HAP-1 (cell line): Measurements from ENCODE around the gene FGD6.
"Not testable (repeated sequence)": the region's sequence is repeated elsewhere in the genome, so short reads cannot be mapped to it uniquely, and the experiment has no call there.

Experiments
- DNase-seq, 2 experiments: peaks; one replicate each; pipeline ENCODE4 v3.0.0-alpha.2; 2016 to 2020; ENCODE audit warnings: low spot score in 2 of 2
- H3K27me3 ChIP-seq: fragments of 250-450 bp; sonication (Bioruptor Pico); 2 replicates; pipeline ENCODE4 v1.5.1; 2020; ENCODE audit warnings: low read depth, mild to moderate bottlenecking, moderate library complexity
- H3K36me3 ChIP-seq: fragments of 250-450 bp; sonication (Bioruptor Pico); replicated peaks from 2 replicates; pipeline ENCODE4 v1.5.1; 2020; ENCODE audit warnings: mild to moderate bottlenecking
- H3K4me1 ChIP-seq: fragments of 250-450 bp; sonication (Bioruptor Pico); 2 replicates; pipeline ENCODE4 v1.5.1; 2020; ENCODE audit warnings: mild to moderate bottlenecking
- H3K4me3 ChIP-seq: fragments of 250-450 bp; sonication (Bioruptor Pico); 2 replicates; pipeline ENCODE4 v1.5.1; 2020; ENCODE audit warnings: mild to moderate bottlenecking, moderate library complexity
- H3K9me3 ChIP-seq: fragments of 250-450 bp; sonication (Bioruptor Pico); 2 replicates; pipeline ENCODE4 v1.5.1; 2020; ENCODE audit warnings: mild to moderate bottlenecking, moderate library complexity
- in situ Hi-C: fragments of 300-500 bp; cut with MboI; formaldehyde crosslinking; loops from 3 replicates; pipeline ENCODE4 v1.14.3; 2020; ENCODE audit warnings: low sequenced_read_pairs, inconsistent platforms, mixed read lengths

Gene FGD6

GRCh38 chr12:95173392-95174251, 43.6 kb downstream of the FGD6 start:
- H3K9me3 ChIP-seq, result no peaks in the 10 kb centered on the region
- H3K27me3 ChIP-seq, result no peaks in the 10 kb centered on the region
- no peak for DNase-seq
- in situ Hi-C loops, result no loop called here
- peaks cover 3% of the 10 kb centered on the region; the same call in 1 of the 2 replicates for H3K4me1 ChIP-seq
- no peak overlapping the region for H3K4me3 ChIP-seq
- no peaks in the 10 kb centered on the region for H3K36me3 ChIP-seq

- H3K27me3 ChIP-seq, result no peaks in the 10 kb centered on the region
- DNase-seq, result no peak
- H3K36me3 ChIP-seq, result no peaks in the 10 kb centered on the region
- no peaks in the 10 kb centered on the region for H3K9me3 ChIP-seq
- no peak overlapping the region for H3K4me3 ChIP-seq
- H3K4me1 ChIP-seq, result peaks cover 3% of the 10 kb centered on the region; the same call in 1 of the 2 replicates
- in situ Hi-C loops, result no loop called here
Observed at GRCh38 chr12:95169368-95169767, 47.9 kb downstream of the FGD6 start.

GRCh38 chr12:95168746-95169145, 48.5 kb downstream of the FGD6 start:
- Histone ChIP-seq H3K4me1 (peaks cover 5% of the 10 kb centered on the region; the same call in 1 of the 2 replicates), H3K4me3 (no peak overlapping the region), H3K36me3 (no peaks in the 10 kb centered on the region), H3K9me3 (no peaks in the 10 kb centered on the region), H3K27me3 (no peaks in the 10 kb centered on the region)
- peak in 1 of 2 experiments; percentile 28 for DNase-seq
- in situ Hi-C loops, result no loop called here

- no peaks in the 10 kb centered on the region for H3K9me3 ChIP-seq
- in situ Hi-C loops, result no loop called here
- no peak for DNase-seq
- H3K4me3 ChIP-seq, result no peak overlapping the region
- peaks cover 5% of the 10 kb centered on the region; the same call in 1 of the 2 replicates for H3K4me1 ChIP-seq
- no peaks in the 10 kb centered on the region for H3K27me3 ChIP-seq
- no peaks in the 10 kb centered on the region for H3K36me3 ChIP-seq
Observed at GRCh38 chr12:95164656-95165055, 52.6 kb downstream of the FGD6 start.

GRCh38 chr12:95158919-95159318, 58.3 kb downstream of the FGD6 start:
- no peak for DNase-seq
- H3K9me3 ChIP-seq, result no peaks in the 10 kb centered on the region
- no peaks in the 10 kb centered on the region for H3K27me3 ChIP-seq
- no peak overlapping the region for H3K4me3 ChIP-seq
- no peaks in the 10 kb centered on the region for H3K36me3 ChIP-seq
- in situ Hi-C loops, result no loop called here
- H3K4me1 ChIP-seq, result 0 out of 2 replicates have a peak, but pooled peaks cover 2% of the 10 kb centered on the region

- no peak overlapping the region for H3K4me3 ChIP-seq
- no peaks in the 10 kb centered on the region for H3K4me1 ChIP-seq
- no peaks in the 10 kb centered on the region for H3K27me3 ChIP-seq
- no peak for DNase-seq
- in situ Hi-C loops, result no loop called here
- no peaks in the 10 kb centered on the region for H3K9me3 ChIP-seq
- no peaks in the 10 kb centered on the region; the same call in 1 of the 2 replicates for H3K36me3 ChIP-seq
Observed at GRCh38 chr12:95151821-95152220, 65.4 kb downstream of the FGD6 start.

- H3K4me1 ChIP-seq, result no peaks in the 10 kb centered on the region
- no peaks in the 10 kb centered on the region for H3K27me3 ChIP-seq
- in situ Hi-C loops, result no loop called here
- H3K4me3 ChIP-seq, result no peak overlapping the region
- no peak for DNase-seq
- no peaks in the 10 kb centered on the region for H3K9me3 ChIP-seq
- no peaks in the 10 kb centered on the region; the same call in 1 of the 2 replicates for H3K36me3 ChIP-seq
Observed at GRCh38 chr12:95151406-95151805, 65.9 kb downstream of the FGD6 start.

GRCh38 chr12:95150501-95150900, 66.8 kb downstream of the FGD6 start:
- no peaks in the 10 kb centered on the region for H3K9me3 ChIP-seq
- no peaks in the 10 kb centered on the region for H3K4me1 ChIP-seq
- DNase-seq, result no peak
- no peak overlapping the region for H3K4me3 ChIP-seq
- H3K36me3 ChIP-seq, result no peaks in the 10 kb centered on the region; the same call in 1 of the 2 replicates
- in situ Hi-C loops, result no loop called here
- H3K27me3 ChIP-seq, result no peaks in the 10 kb centered on the region

GRCh38 chr12:95147866-95148265, 69.4 kb downstream of the FGD6 start:
- no peaks in the 10 kb centered on the region; the same call in 1 of the 2 replicates for H3K36me3 ChIP-seq
- H3K4me1 ChIP-seq, result no peaks in the 10 kb centered on the region

GRCh38 chr12:95146769-95147168, 70.5 kb downstream of the FGD6 start:
- in situ Hi-C loops, result no loop called here
- Histone ChIP-seq H3K4me1 (no peaks in the 10 kb centered on the region), H3K4me3 (no peak overlapping the region), H3K9me3 (no peaks in the 10 kb centered on the region), H3K27me3 (no peaks in the 10 kb centered on the region), H3K36me3 (no peaks in the 10 kb centered on the region; the same call in 1 of the 2 replicates)
- DNase-seq, result no peak

More at GRCh38 chr12:95147866-95148265, 69.4 kb downstream of the FGD6 start:
- Histone ChIP-seq H3K27me3 (no peaks in the 10 kb centered on the region), H3K9me3 (no peaks in the 10 kb centered on the region), H3K4me3 (no peak overlapping the region)
- DNase-seq, result no peak
- in situ Hi-C loops, result no loop called here

GRCh38 chr12:95143621-95144205, 73.6 kb downstream of the FGD6 start:
- Histone ChIP-seq H3K4me1 (no peaks in the 10 kb centered on the region), H3K9me3 (no peaks in the 10 kb centered on the region), H3K4me3 (no peak overlapping the region), H3K27me3 (no peaks in the 10 kb centered on the region), H3K36me3 (no peaks in the 10 kb centered on the region; the same call in 1 of the 2 replicates)
- in situ Hi-C loops, result no loop called here
- DNase-seq, result no peak

GRCh38 chr12:95142431-95143151, 74.7 kb downstream of the FGD6 start:
- no peak overlapping the region for H3K4me3 ChIP-seq
- no peak for DNase-seq
- H3K36me3 ChIP-seq, result no peaks in the 10 kb centered on the region
- no peaks in the 10 kb centered on the region for H3K9me3 ChIP-seq
- no peaks in the 10 kb centered on the region for H3K27me3 ChIP-seq
- in situ Hi-C loops, result no loop called here
- H3K4me1 ChIP-seq, result no peaks in the 10 kb centered on the region

GRCh38 chr12:95141310-95141709, 76.0 kb downstream of the FGD6 start:
- no peak overlapping the region for H3K4me3 ChIP-seq
- DNase-seq, result no peak
- H3K4me1 ChIP-seq, result no peaks in the 10 kb centered on the region
- H3K27me3 ChIP-seq, result no peaks in the 10 kb centered on the region
- no peaks in the 10 kb centered on the region for H3K9me3 ChIP-seq
- H3K36me3 ChIP-seq, result no peaks in the 10 kb centered on the region
- in situ Hi-C loops, result no loop called here

- not testable (repeated sequence) for H3K4me1 ChIP-seq, DNase-seq
Observed at GRCh38 chr12:95138031-95138430, 79.2 kb downstream of the FGD6 start.

More at GRCh38 chr12:95138031-95138430, 79.2 kb downstream of the FGD6 start:
- H3K36me3 ChIP-seq, in situ Hi-C loops, H3K9me3 ChIP-seq, H3K27me3 ChIP-seq, H3K4me3 ChIP-seq: not testable (repeated sequence)
